H1 (cell line): ENCODE data around the gene MOGAT3. TPM values are rescaled to one million over a fixed set of nuclear protein-coding genes. Genes with fewer than 3 reads are reported as not detected.

Experiments used
- CTCF ChIA-PET: fragments of 300-600 bp; sonication (Branson Sonifier 250); formaldehyde crosslinking; loops from one replicate; lab custom pipeline; 2021; ENCODE audit not compliant: partially characterized antibody; lab: Charles Lee
- POLR2A ChIA-PET: fragments of 300-600 bp; sonication (Branson Sonifier 250); formaldehyde crosslinking; loops from one replicate; lab custom pipeline; 2021; ENCODE audit warnings: inconsistent platforms; ENCODE audit not compliant: partially characterized antibody; lab: Charles Lee
- DNase-seq, 2 experiments: peaks; one replicate each; pipeline versions ENCODE4 v3.0.0 to v3.0.0-alpha.2; 2010 to 2022; ENCODE audit warnings: low spot score in 2 of 2, low read depth in 1 of 2, mixed read lengths in 1 of 2
- FAIRE-seq: peaks from 2 replicates; lab custom pipeline; 2011; peaks lifted over from hg19 to GRCh38; lab: Jason Lieb, UNC
- H2AFZ ChIP-seq: 2 replicates; pipeline ENCODE4 v1.8.1; 2012; ENCODE audit warnings: low read length, inconsistent platforms
- H2AK5ac ChIP-seq: 2 replicates; pipeline ENCODE4 v1.6.1; 2013; ENCODE audit warnings: low read depth, low read length
- H2BK120ac ChIP-seq: replicated peaks from 2 replicates; pipeline ENCODE3; 2013; ENCODE audit warnings: low read depth, low read length, inconsistent platforms
- H2BK12ac ChIP-seq: 2 replicates; pipeline ENCODE4 v1.6.1; 2013; ENCODE audit warnings: low read depth, low read length
- H2BK15ac ChIP-seq: 2 replicates; pipeline ENCODE4 v1.6.1; 2013; ENCODE audit warnings: low read length
- H2BK20ac ChIP-seq: 2 replicates; pipeline ENCODE4 v1.6.1; 2013; ENCODE audit warnings: low read length
- H2BK5ac ChIP-seq: 2 replicates; pipeline ENCODE4 v1.6.1; 2013; ENCODE audit warnings: low read depth, low read length
- H3K14ac ChIP-seq: 2 replicates; pipeline ENCODE4 v1.6.1; 2013; ENCODE audit warnings: inconsistent platforms; ENCODE audit not compliant: insufficient read length
- H3K18ac ChIP-seq: 2 replicates; pipeline ENCODE4 v1.6.1; 2013; ENCODE audit warnings: low read length; ENCODE audit errors: extremely low read depth
- H3K23ac ChIP-seq: 2 replicates; pipeline ENCODE4 v1.6.1; 2013; ENCODE audit warnings: inconsistent platforms; ENCODE audit not compliant: insufficient read length
- H3K23me2 ChIP-seq: 2 replicates; pipeline ENCODE4 v1.6.1; 2013; ENCODE audit warnings: low read depth, low read length
- H3K27ac ChIP-seq: 2 replicates; pipeline ENCODE4 v1.6.1; 2011; ENCODE audit warnings: low read depth, low read length, inconsistent platforms
- H3K27me3 ChIP-seq, 4 experiments: replicated peaks in 1 of 4; 1 replicate in 1 of 4; 2 replicates in 3 of 4; pipeline versions ENCODE4 v1.6.1 to v1.8.1; 2011 to 2013; ENCODE audit warnings: low read length in 3 of 4, mild to moderate bottlenecking in 3 of 4, inconsistent platforms in 2 of 4, mixed read lengths in 2 of 4, moderate library complexity in 1 of 4; ENCODE audit not compliant: control insufficient read depth in 3 of 4, insufficient read depth in 3 of 4; ENCODE audit errors: extremely low read depth in 1 of 4
- H3K36me3 ChIP-seq, 4 experiments: 2 replicates each; pipeline versions ENCODE4 v1.6.1 to v1.8.1; 2011 to 2013; ENCODE audit warnings: mild to moderate bottlenecking in 4 of 4, low read length in 3 of 4, moderate library complexity in 2 of 4, control low read depth in 1 of 4, inconsistent platforms in 1 of 4; ENCODE audit not compliant: insufficient read depth in 4 of 4, control insufficient read depth in 2 of 4
- H3K4ac ChIP-seq: replicated peaks from 2 replicates; pipeline ENCODE3; 2013; ENCODE audit warnings: low read length, low read depth, mixed read lengths, inconsistent platforms; ENCODE audit not compliant: insufficient read length
- H3K4me1 ChIP-seq, 4 experiments: replicated peaks in 1 of 4; 1 replicate in 1 of 4; 2 replicates in 3 of 4; pipeline versions ENCODE4 v1.6.1 to v1.8.1; 2011 to 2013; ENCODE audit warnings: low read length in 3 of 4, inconsistent platforms in 2 of 4, mixed read lengths in 1 of 4; ENCODE audit not compliant: insufficient read depth in 4 of 4, control insufficient read depth in 3 of 4
- H3K4me2 ChIP-seq, 2 experiments: 2 replicates each; pipeline versions ENCODE4 v1.6.1 to v1.8.1; 2011 to 2013; ENCODE audit warnings: low read depth in 2 of 2, low read length in 2 of 2, control low read depth in 1 of 2, inconsistent platforms in 1 of 2, mild to moderate bottlenecking in 1 of 2; ENCODE audit not compliant: insufficient read depth in 1 of 2
- H3K4me3 ChIP-seq, 4 experiments: fragments of 200-600, 300-600 bp in 1 of 4; sonication (generic), shearing (Covaris generic), sonication (Bioruptor Twin) in 1 of 4; 2 replicates each; pipeline versions ENCODE4 v1.5.1 to v1.8.1; 2011 to 2016; ENCODE audit warnings: low read length in 4 of 4, low read depth in 3 of 4, control low read depth in 2 of 4, inconsistent platforms in 2 of 4, mild to moderate bottlenecking in 2 of 4, mixed read lengths in 1 of 4, moderate library complexity in 1 of 4; ENCODE audit not compliant: insufficient read depth in 2 of 4; ENCODE audit errors: extremely low read depth in 1 of 4
- H3K56ac ChIP-seq: replicated peaks from 2 replicates; pipeline ENCODE3; 2013; ENCODE audit warnings: low read depth, mild to moderate bottlenecking, mixed read lengths, low read length, inconsistent platforms; ENCODE audit not compliant: insufficient read length
- H3K79me1 ChIP-seq: 2 replicates; pipeline ENCODE4 v1.6.1; 2013; ENCODE audit warnings: low read depth, low read length, control low read depth
- H3K79me2 ChIP-seq, 2 experiments: 2 replicates each; pipeline versions ENCODE4 v1.6.1 to v1.8.1; 2012 to 2013; ENCODE audit warnings: low read length in 2 of 2, mild to moderate bottlenecking in 2 of 2, inconsistent platforms in 1 of 2; ENCODE audit not compliant: insufficient read depth in 2 of 2, control insufficient read depth in 1 of 2
- H3K9ac ChIP-seq, 4 experiments: replicated peaks in 1 of 4; 1 replicate in 1 of 4; 2 replicates in 3 of 4; pipeline versions ENCODE4 v1.6.1 to v1.8.1; 2011 to 2013; ENCODE audit warnings: low read depth in 3 of 4, low read length in 3 of 4, control low read depth in 2 of 4, mild to moderate bottlenecking in 2 of 4, moderate library complexity in 2 of 4, inconsistent platforms in 1 of 4; ENCODE audit errors: extremely low read depth in 1 of 4
- H3K9me3 ChIP-seq, 2 experiments: 2 replicates each; pipeline versions ENCODE4 v1.6.1 to v1.8.1; 2012 to 2013; ENCODE audit warnings: mild to moderate bottlenecking in 2 of 2, moderate library complexity in 2 of 2, control low read depth in 1 of 2, inconsistent platforms in 1 of 2, low read depth in 1 of 2, low read length in 1 of 2, mixed read lengths in 1 of 2; ENCODE audit not compliant: insufficient read depth in 2 of 2
- H4K20me1 ChIP-seq, 2 experiments: replicated peaks in 1 of 2; 2 replicates each; pipeline versions ENCODE3 to v1.8.1; 2011 to 2013; ENCODE audit warnings: inconsistent platforms in 2 of 2, low read length in 2 of 2, mild to moderate bottlenecking in 1 of 2; ENCODE audit not compliant: insufficient read depth in 2 of 2, control insufficient read depth in 1 of 2
- H4K5ac ChIP-seq: 2 replicates; pipeline ENCODE4 v1.6.1; 2013; ENCODE audit warnings: low read length, low read depth, mixed read lengths, inconsistent platforms; ENCODE audit not compliant: insufficient read length
- H4K8ac ChIP-seq: 2 replicates; pipeline ENCODE4 v1.8.0; 2013; ENCODE audit warnings: mild to moderate bottlenecking, moderate library complexity, low read length, inconsistent platforms; ENCODE audit not compliant: insufficient read depth; ENCODE audit errors: extremely low read depth
- H4K91ac ChIP-seq: replicated peaks from 2 replicates; pipeline ENCODE3; 2013; ENCODE audit warnings: low read length, mixed read lengths, inconsistent platforms; ENCODE audit not compliant: insufficient read length
- ATF3 ChIP-seq: IDR thresholded peaks from 2 replicates; pipeline ENCODE4 v1.6.1; 2011; ENCODE audit warnings: low read depth, mild to moderate bottlenecking, low read length; ENCODE audit not compliant: insufficient read depth
- E2F6 ChIP-seq: IDR thresholded peaks from 2 replicates; pipeline ENCODE4 v1.6.1; 2012; ENCODE audit warnings: inconsistent platforms
- MAFK ChIP-seq: IDR thresholded peaks from 2 replicates; pipeline ENCODE4 v1.6.1; 2012; ENCODE audit warnings: low read depth, mild to moderate bottlenecking, improper control_type of control experiment, low read length
- SAP30 ChIP-seq: fragments of 300-600 bp; sonication (generic); IDR thresholded peaks from 2 replicates; pipeline ENCODE4 v1.7.1; 2012; ENCODE audit warnings: low read length, moderate library complexity, mild to moderate bottlenecking, inconsistent platforms; ENCODE audit not compliant: insufficient read depth, insufficient replicate concordance
- SP2 ChIP-seq: IDR thresholded peaks from 2 replicates; pipeline ENCODE4 v1.6.1; 2012; ENCODE audit warnings: mild to moderate bottlenecking, low read length, inconsistent platforms
- TAF1 ChIP-seq: IDR thresholded peaks from 2 replicates; pipeline ENCODE4 v1.6.1; 2011; ENCODE audit warnings: mild to moderate bottlenecking, low read depth, low read length
- TAF7 ChIP-seq: optimal IDR thresholded peaks from 2 replicates; pipeline ENCODE3; 2011; ENCODE audit warnings: low read depth, mild to moderate bottlenecking, inconsistent platforms, low read length, moderate library complexity, borderline replicate concordance
- TCF12 ChIP-seq: IDR thresholded peaks from 2 replicates; pipeline ENCODE4 v1.6.1; 2011; ENCODE audit warnings: low read depth, mild to moderate bottlenecking, low read length
- WGBS, 2 experiments: shearing (Covaris generic) in 1 of 2; methylation state at CpG; one replicate each; pipeline versions ENCODE4 v1.1.6 to v1.1.7; 2013 to 2015; ENCODE audit warnings: low lambda C conversion rate in 2 of 2, mixed read lengths in 2 of 2, inconsistent platforms in 1 of 2, low coverage in 1 of 2, missing lambda C conversion rate in 1 of 2; ENCODE audit not compliant: insufficient replicate concordance in 2 of 2, insufficient coverage in 1 of 2, insufficient read length in 1 of 2; ENCODE audit errors: extremely low coverage in 1 of 2, missing lambda C conversion rate in 1 of 2; 5-methylcytosine and 5-hydroxymethylcytosine counted together
- polyA plus RNA-seq, 7 experiments: library from polyadenylated mRNA; depleted of rRNA in 3 of 7; stranded (reverse) in 5 of 7; unstranded in 2 of 7; fragments of >200 nt in 5 of 7; fragments of 200-250 nt in 2 of 7; gene quantifications; 1 replicate in 5 of 7; 2 replicates in 1 of 7; 4 replicates in 1 of 7; pipeline versions ENCODE4 v1.2.1 to v1.2.3, GENCODE V29; 2011 to 2013; ENCODE audit warnings: missing spikeins in 2 of 7, mixed read lengths in 2 of 7
- total RNA-seq: library from RNA; stranded (reverse); fragmentation: NEBNext Ultra II Directional; extraction: Animal tissue kit (Norgen Biotek cat#: 25700); gene quantifications from 2 replicates; pipeline ENCODE4 v1.2.1, GENCODE V29; 2021
- TF ChIP-seq, protein P1 (sequence below), 3 experiments: IDR thresholded peaks; 1 replicate in 2 of 3; 2 replicates in 1 of 3; pipeline versions ENCODE4 v1.5.1 to v1.6.1; 2011; ENCODE audit warnings: low read length in 3 of 3, mild to moderate bottlenecking in 3 of 3, inconsistent platforms in 2 of 3, low read depth in 1 of 3, moderate library complexity in 1 of 3; ENCODE audit not compliant: insufficient read depth in 1 of 3; ENCODE audit errors: control extremely low read depth in 1 of 3

Gene MOGAT3
- total and polyA plus RNA-seq, 2 of the 8 experiments (the other 6 are each of a cell fraction or from before 2014, with no cell fraction given), result 0.21 to 0.82 TPM

DNA sequence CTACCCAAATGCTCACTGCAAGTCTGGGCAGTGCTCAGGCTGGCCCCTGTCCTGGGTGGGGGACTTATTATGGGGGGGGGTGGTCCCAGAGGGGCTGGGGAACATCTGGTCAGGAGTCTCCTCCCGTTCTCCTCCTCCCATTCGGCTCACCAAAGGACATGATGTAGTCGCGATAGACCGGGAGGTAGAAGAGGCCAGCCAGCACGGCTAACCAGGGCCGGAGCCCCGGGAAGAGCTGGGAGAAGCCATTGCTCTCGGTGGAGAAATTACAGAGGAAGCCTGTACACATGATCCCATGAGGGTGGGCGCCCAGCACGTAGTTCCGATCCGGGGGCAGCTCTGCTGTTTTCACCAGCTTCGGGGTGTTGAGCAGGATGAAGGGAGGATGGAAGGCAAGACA, 2.4 kb downstream of the MOGAT3 start:
- H3K9ac ChIP-seq, result no peak overlapping the region
- H3K4me1 ChIP-seq, result peaks cover 5 to 20% (median 13%) of the 10 kb centered on the region in 4 experiments
- no peak for FAIRE-seq
- DNase-seq, result no peak
- H3K4me2 ChIP-seq, result no peak overlapping the region
- no peak overlapping the region for H3K23ac ChIP-seq
- no peak overlapping the region for H4K5ac ChIP-seq
- no peak overlapping the region for H2AK5ac ChIP-seq
- no peak overlapping the region for H3K56ac ChIP-seq
- no peak overlapping the region for H3K4me3 ChIP-seq
- no peaks in the 10 kb centered on the region for H3K36me3 ChIP-seq
- CTCF ChIA-PET, result interaction anchor here (0.9 to 12.3 kb wide), 4 partner anchors 22 to 113 kb away, joined by 3 to 168 read pairs (median 4); partner anchors contain the start of gene TRIM56
- H2BK5ac ChIP-seq, result no peak overlapping the region
- H3K23me2 ChIP-seq, result peaks cover 8% of the 10 kb centered on the region; the same call in 1 of the 2 replicates
- H3K9me3 ChIP-seq, result no peaks in the 10 kb centered on the region
- H3K27me3 ChIP-seq, result peaks cover 0 to 16% (median 9%) of the 10 kb centered on the region in 4 experiments; a peak in 5 of 7 replicates
- no peak overlapping the region for H2BK120ac ChIP-seq
- 87% methylated on average over 11 of the region's 14 CpGs; no CpG with 5 or more reads in 1 of the 2 experiments for WGBS, 2 experiments
- no peak overlapping the region for H2AFZ ChIP-seq
- POLR2A ChIA-PET, result interaction anchor here (1.8 to 2.0 kb wide), 2 partner anchors 9 to 109 kb away, joined by 5 to 7 read pairs; no protein-coding TSS in a partner anchor
- H3K4ac ChIP-seq, result no peak overlapping the region
- H3K18ac ChIP-seq, result no peak overlapping the region
- H3K79me2 ChIP-seq, result no peaks in the 10 kb centered on the region
- no peak overlapping the region for H3K27ac ChIP-seq
- H4K8ac ChIP-seq, result peak overlapping the region; percentile 89; the same call in 1 of the 2 replicates
- no peak overlapping the region for H2BK15ac ChIP-seq
- H3K14ac ChIP-seq, result no peak overlapping the region
- no peak overlapping the region; the same call in 1 of the 2 replicates for H2BK12ac ChIP-seq
- peak overlapping the region; percentile 48; the same call in 1 of the 2 replicates for H2BK20ac ChIP-seq
- no peaks in the 10 kb centered on the region for H4K20me1 ChIP-seq
- H4K91ac ChIP-seq, result no peak overlapping the region
- H3K79me1 ChIP-seq, result no peaks in the 10 kb centered on the region
- TF ChIP-seq TAF1 (no peak), TAF7 (no peak), TCF12 (no peak), E2F6 (no peak), SP2 (no peak), MAFK (no peak), ATF3 (no peak), SAP30 (no peak)
- TF ChIP-seq, protein P1, sequence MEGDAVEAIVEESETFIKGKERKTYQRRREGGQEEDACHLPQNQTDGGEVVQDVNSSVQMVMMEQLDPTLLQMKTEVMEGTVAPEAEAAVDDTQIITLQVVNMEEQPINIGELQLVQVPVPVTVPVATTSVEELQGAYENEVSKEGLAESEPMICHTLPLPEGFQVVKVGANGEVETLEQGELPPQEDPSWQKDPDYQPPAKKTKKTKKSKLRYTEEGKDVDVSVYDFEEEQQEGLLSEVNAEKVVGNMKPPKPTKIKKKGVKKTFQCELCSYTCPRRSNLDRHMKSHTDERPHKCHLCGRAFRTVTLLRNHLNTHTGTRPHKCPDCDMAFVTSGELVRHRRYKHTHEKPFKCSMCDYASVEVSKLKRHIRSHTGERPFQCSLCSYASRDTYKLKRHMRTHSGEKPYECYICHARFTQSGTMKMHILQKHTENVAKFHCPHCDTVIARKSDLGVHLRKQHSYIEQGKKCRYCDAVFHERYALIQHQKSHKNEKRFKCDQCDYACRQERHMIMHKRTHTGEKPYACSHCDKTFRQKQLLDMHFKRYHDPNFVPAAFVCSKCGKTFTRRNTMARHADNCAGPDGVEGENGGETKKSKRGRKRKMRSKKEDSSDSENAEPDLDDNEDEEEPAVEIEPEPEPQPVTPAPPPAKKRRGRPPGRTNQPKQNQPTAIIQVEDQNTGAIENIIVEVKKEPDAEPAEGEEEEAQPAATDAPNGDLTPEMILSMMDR (IDR thresholded peaks at IDR 0.05; ENCODE audit: control extremely low read depth in 1 of 3, insufficient read depth in 1 of 3, low read depth in 1 of 3, low read length in 3 of 3), result no peak
